A549 (cell line): Measurements from ENCODE around the gene PLA2G1B. TPM values are rescaled to one million over a fixed set of nuclear protein-coding genes. Genes with fewer than 3 reads are reported as not detected.
A peak's percentile ranks its signal among the peaks of the same experiment; 100 is the strongest.

Experiments used
- BCL3 ChIP-seq: fragments of >200 bp; sonication (Bioruptor Twin); formaldehyde crosslinking; IDR thresholded peaks from 3 replicates; pipeline ENCODE4 v1.6.1; 2016
- CBX2 ChIP-seq: fragments of 200-600 bp; sonication (generic); IDR thresholded peaks from 2 replicates; pipeline ENCODE4 v1.6.1; 2016; ENCODE audit warnings: low read depth, mild to moderate bottlenecking, borderline replicate concordance
- CEBPB ChIP-seq, 2 experiments: fragments of >200 bp in 1 of 2; sonication (Bioruptor Twin) in 1 of 2; formaldehyde crosslinking in 1 of 2; IDR thresholded peaks; 2 replicates each; pipeline ENCODE4 v1.6.1; 2012 to 2016
- EP300 ChIP-seq, 2 experiments: fragments of >200 bp; sonication (Bioruptor Twin); formaldehyde crosslinking; IDR thresholded peaks; 2 replicates in 1 of 2; 3 replicates in 1 of 2; pipeline ENCODE4 v1.6.1; 2016 to 2017
- ESRRA ChIP-seq: fragments of 150-350 bp; IDR thresholded peaks from 2 replicates; pipeline ENCODE4 v1.6.1; 2014; ENCODE audit warnings: mild to moderate bottlenecking, low read length, borderline replicate concordance
- FOSL2 ChIP-seq, 2 experiments: fragments of 450-650 bp in 1 of 2; fragments of >200 bp in 1 of 2; sonication (Bioruptor Twin) in 1 of 2; formaldehyde crosslinking; IDR thresholded peaks; 2 replicates each; pipeline versions ENCODE4 v1.5.0 to v1.6.1; 2016 to 2020; ENCODE audit warnings: mild to moderate bottlenecking in 1 of 2, moderate library complexity in 1 of 2
- FOXS1 ChIP-seq: fragments of 250-450 bp; sonication (Bioruptor Pico); IDR thresholded peaks from 2 replicates; pipeline ENCODE4 v1.5.0; 2020; ENCODE audit warnings: mild to moderate bottlenecking, moderate library complexity
- GATA3 ChIP-seq: IDR thresholded peaks from 2 replicates; pipeline ENCODE4 v1.6.1; 2012; ENCODE audit warnings: borderline replicate concordance
- HDAC2 ChIP-seq: fragments of 200-600 bp; sonication (generic); IDR thresholded peaks from 2 replicates; pipeline ENCODE4 v1.6.1; 2016
- HES2 ChIP-seq: fragments of >200 bp; sonication (Bioruptor Twin); formaldehyde crosslinking; IDR thresholded peaks from 2 replicates; pipeline ENCODE4 v1.6.1; 2016
- HEYL ChIP-seq: fragments of 250-450 bp; sonication (Bioruptor Pico); IDR thresholded peaks from 2 replicates; pipeline ENCODE4 v1.8.0; 2021; ENCODE audit warnings: mild to moderate bottlenecking, moderate library complexity
- HMGXB4 ChIP-seq: fragments of 250-450 bp; sonication (Bioruptor Pico); IDR thresholded peaks from 2 replicates; pipeline ENCODE4 v1.5.0; 2021; ENCODE audit warnings: mild to moderate bottlenecking, moderate library complexity, borderline replicate concordance
- HOXB13 ChIP-seq: fragments of 250-450 bp; sonication (Bioruptor Pico); IDR thresholded peaks from 2 replicates; pipeline ENCODE4 v1.5.0; 2020; ENCODE audit warnings: low read depth, mild to moderate bottlenecking, moderate library complexity
- HOXB5 ChIP-seq: fragments of 250-450 bp; sonication (Bioruptor Pico); IDR thresholded peaks from 2 replicates; pipeline ENCODE4 v1.5.0; 2020; ENCODE audit warnings: mild to moderate bottlenecking, moderate library complexity
- JUNB ChIP-seq: fragments of >200 bp; sonication (Bioruptor Twin); formaldehyde crosslinking; IDR thresholded peaks from 2 replicates; pipeline ENCODE4 v1.6.1; 2016
- KDM1A ChIP-seq: fragments of 200-600 bp; sonication (generic); IDR thresholded peaks from 2 replicates; pipeline ENCODE4 v1.6.1; 2016; ENCODE audit warnings: low read depth, mild to moderate bottlenecking
- KDM5A ChIP-seq: fragments of 200-600 bp; sonication (generic); IDR thresholded peaks from 2 replicates; pipeline ENCODE4 v1.6.1; 2016; ENCODE audit warnings: antibody characterized with exemption, mild to moderate bottlenecking
- MAFK ChIP-seq: fragments of 450-650 bp; IDR thresholded peaks from 2 replicates; pipeline ENCODE4 v1.6.1; 2014; ENCODE audit not compliant: partially characterized antibody
- MAX ChIP-seq: IDR thresholded peaks from 2 replicates; pipeline ENCODE4 v1.6.1; 2012
- MAZ ChIP-seq: fragments of 150-350 bp; IDR thresholded peaks from 2 replicates; pipeline ENCODE4 v1.6.1; 2014; ENCODE audit warnings: antibody characterized with exemption, low read depth, low read length, borderline replicate concordance
- MYC ChIP-seq: IDR thresholded peaks from 2 replicates; pipeline ENCODE4 v1.6.1; 2012; ENCODE audit warnings: mild to moderate bottlenecking, inconsistent platforms, low read length, improper control_type of control experiment, borderline replicate concordance
- NFE2L2 ChIP-seq: fragments of 150-350 bp; conservative IDR thresholded peaks from 2 replicates; pipeline ENCODE4 v1.6.1; 2014; ENCODE audit warnings: low read length
- NR3C1 ChIP-seq: fragments of >200 bp; sonication (Bioruptor Twin); formaldehyde crosslinking; IDR thresholded peaks from 3 replicates; pipeline ENCODE4 v1.6.1; 2017
- PHF8 ChIP-seq: fragments of 200-600 bp; sonication (generic); IDR thresholded peaks from 2 replicates; pipeline ENCODE4 v1.6.1; 2016; ENCODE audit warnings: low read depth, mild to moderate bottlenecking, antibody characterized with exemption, moderate library complexity, borderline replicate concordance
- POLR2A ChIP-seq: IDR thresholded peaks from 2 replicates; pipeline ENCODE4 v1.6.1; 2012; ENCODE audit warnings: mild to moderate bottlenecking, low read length
- POLR2AphosphoS2 ChIP-seq: conservative IDR thresholded peaks from 2 replicates; pipeline ENCODE4 v1.6.1; 2012; ENCODE audit warnings: low read length, improper control_type of control experiment, inconsistent platforms
- RARB ChIP-seq: fragments of 250-450 bp; sonication (Bioruptor Pico); IDR thresholded peaks from 2 replicates; pipeline ENCODE4 v1.8.0; 2021; ENCODE audit warnings: mild to moderate bottlenecking, moderate library complexity
- RCOR1 ChIP-seq: fragments of 150-350 bp; IDR thresholded peaks from 2 replicates; pipeline ENCODE4 v1.6.1; 2014; ENCODE audit warnings: antibody characterized with exemption, low read length, low read depth
- SREBF2 ChIP-seq: fragments of 450-650 bp; IDR thresholded peaks from 2 replicates; pipeline ENCODE4 v1.6.1; 2014; ENCODE audit warnings: mild to moderate bottlenecking, moderate library complexity
- TFCP2L1 ChIP-seq: fragments of 250-450 bp; sonication (Bioruptor Pico); IDR thresholded peaks from 2 replicates; pipeline ENCODE4 v1.5.0; 2021; ENCODE audit warnings: mild to moderate bottlenecking
- ZC3H11A ChIP-seq: fragments of 450-650 bp; IDR thresholded peaks from 2 replicates; pipeline ENCODE4 v1.6.1; 2014; ENCODE audit warnings: antibody characterized with exemption, mild to moderate bottlenecking
- ZNF302 ChIP-seq: fragments of 250-450 bp; sonication (Bioruptor Pico); IDR thresholded peaks from 2 replicates; pipeline ENCODE4 v1.9.0; 2021; ENCODE audit warnings: inconsistent platforms, mild to moderate bottlenecking, moderate library complexity
- ZSCAN20 ChIP-seq: fragments of 250-450 bp; sonication (Bioruptor Pico); IDR thresholded peaks from 2 replicates; pipeline ENCODE4 v1.8.0; 2022; ENCODE audit warnings: mild to moderate bottlenecking, moderate library complexity
- polyA plus RNA-seq, 4 experiments: library from polyadenylated mRNA; depleted of rRNA in 3 of 4; stranded (reverse); fragments of >200 nt; fragmentation: RNase III in 1 of 4; extraction: RNeasy Plus Mini Kit Qiagen cat#74134 plus additional on column Dnase treatment in 1 of 4; gene quantifications; 2 replicates in 3 of 4; 3 replicates in 1 of 4; pipeline ENCODE4 v1.2.3, GENCODE V29; 2011 to 2017
- TF ChIP-seq, protein P1 (sequence below): IDR thresholded peaks from 2 replicates; pipeline ENCODE4 v1.6.1; 2012; ENCODE audit warnings: low read depth, borderline replicate concordance
- TF ChIP-seq, protein P2 (sequence below): fragments of 450-650 bp; IDR thresholded peaks from 2 replicates; pipeline ENCODE4 v1.6.1; 2014; ENCODE audit warnings: antibody characterized with exemption

PLA2G1B gene
- polyA plus RNA-seq, 2 of the 4 experiments (the other 2 are of a cell fraction) = 0.21 TPM; not detected in 1

DNA sequence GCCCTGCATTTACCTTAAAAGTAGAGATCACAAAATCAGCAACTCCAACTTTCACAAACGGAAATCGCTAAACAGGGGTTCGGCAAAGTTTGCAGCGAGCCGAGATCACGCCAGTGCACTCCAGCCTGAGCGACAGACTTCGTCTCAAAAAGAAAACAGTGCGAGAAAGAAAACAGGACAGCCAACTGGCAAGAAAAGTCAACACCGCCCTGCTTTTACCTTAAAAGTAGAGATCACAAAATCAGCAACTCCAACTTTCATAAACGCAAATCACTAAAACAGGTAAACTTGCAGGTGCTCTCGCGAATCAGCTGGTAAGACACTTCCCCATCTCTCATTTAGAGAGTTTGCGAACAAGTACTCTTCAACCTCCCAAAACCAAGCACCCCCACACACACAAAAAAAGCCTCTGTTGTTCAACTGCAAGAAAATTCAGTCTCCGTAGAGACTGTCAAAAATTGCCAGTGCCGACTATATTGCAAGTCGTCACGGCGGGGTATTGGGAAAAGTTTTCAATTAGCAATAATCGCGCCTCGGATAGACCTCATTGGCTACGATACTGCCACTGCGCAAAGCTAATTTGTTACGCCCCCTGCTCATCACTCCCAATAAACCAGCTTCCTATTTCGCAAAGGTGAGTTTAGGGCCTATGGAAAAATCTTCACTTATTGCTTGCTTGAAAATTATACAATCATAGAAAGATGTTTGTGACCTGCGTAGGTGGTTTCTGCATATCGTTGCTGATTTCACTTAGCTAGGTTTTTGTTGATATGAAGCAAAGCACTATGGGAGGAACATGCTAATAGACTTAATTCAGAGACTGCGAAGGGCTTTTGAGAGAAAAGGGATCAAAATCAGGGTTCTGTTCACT is 34.7 kb downstream of the PLA2G1B start, which contains the start of gene RNU4-1 (continued):
- TF ChIP-seq EP300 (IDR thresholded peaks at IDR 0.05) (no peak), GATA3 (peak; percentile 85; the same call in 1 of the 2 replicates), CEBPB (IDR thresholded peaks at IDR 0.05) (peak in 1 of 2 experiments; percentile 82; a peak in 3 of 4 replicates), HMGXB4 (CRISPR knock-in tag) (0 out of 2 replicates have a peak, but pooled peaks have one; percentile 33), KDM5A (no peak), JUNB (no peak), ZSCAN20 (no peak), HEYL (CRISPR knock-in tag) (no peak), SREBF2 (no peak), HES2 (no peak), MAFK (peak; percentile 30), KDM1A (no peak), ZNF302 (CRISPR knock-in tag) (no peak), HOXB13 (CRISPR knock-in tag) (no peak), ZC3H11A (no peak), FOSL2 (IDR thresholded peaks at IDR 0.05) (no peak), FOSL2 (CRISPR knock-in tag; IDR thresholded peaks at IDR 0.05) (peak; percentile 43), PHF8 (0 out of 2 replicates have a peak, but pooled peaks have one; percentile 8), MYC (no peak), FOXS1 (CRISPR knock-in tag) (0 out of 2 replicates have a peak, but pooled peaks have one; percentile 63), NR3C1 (no peak), HDAC2 (no peak), NFE2L2 (no peak; the same call in 1 of the 2 replicates), POLR2AphosphoS2 (no peak), CBX2 (no peak), RCOR1 (no peak), RARB (CRISPR knock-in tag) (peak; percentile 96), TFCP2L1 (CRISPR knock-in tag) (peak; percentile 98), POLR2A (peak; percentile 96), MAZ (peak; percentile 67; the same call in 1 of the 2 replicates), ESRRA (no peak), HOXB5 (CRISPR knock-in tag) (peak; percentile 84), MAX (peak; percentile 72; the same call in 1 of the 2 replicates), BCL3 (peak; percentile 100)
- TF ChIP-seq, protein P1, sequence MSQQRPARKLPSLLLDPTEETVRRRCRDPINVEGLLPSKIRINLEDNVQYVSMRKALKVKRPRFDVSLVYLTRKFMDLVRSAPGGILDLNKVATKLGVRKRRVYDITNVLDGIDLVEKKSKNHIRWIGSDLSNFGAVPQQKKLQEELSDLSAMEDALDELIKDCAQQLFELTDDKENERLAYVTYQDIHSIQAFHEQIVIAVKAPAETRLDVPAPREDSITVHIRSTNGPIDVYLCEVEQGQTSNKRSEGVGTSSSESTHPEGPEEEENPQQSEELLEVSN = no peak; the same call in 1 of the 2 replicates
- TF ChIP-seq, protein P2, sequence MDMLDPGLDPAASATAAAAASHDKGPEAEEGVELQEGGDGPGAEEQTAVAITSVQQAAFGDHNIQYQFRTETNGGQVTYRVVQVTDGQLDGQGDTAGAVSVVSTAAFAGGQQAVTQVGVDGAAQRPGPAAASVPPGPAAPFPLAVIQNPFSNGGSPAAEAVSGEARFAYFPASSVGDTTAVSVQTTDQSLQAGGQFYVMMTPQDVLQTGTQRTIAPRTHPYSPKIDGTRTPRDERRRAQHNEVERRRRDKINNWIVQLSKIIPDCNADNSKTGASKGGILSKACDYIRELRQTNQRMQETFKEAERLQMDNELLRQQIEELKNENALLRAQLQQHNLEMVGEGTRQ = no peak
- TF ChIP-seq, all 56 proteins: peak for 23
